DOHH2 (cell line): ENCODE results near the gene TTC9B.

Experiments used
- H3F3A ChIP-seq: fragments of 200-600 bp; sonication (generic), shearing (Covaris generic); 2 replicates; pipeline ENCODE4 v1.6.0; 2016; ENCODE audit warnings: antibody characterized with exemption, mild to moderate bottlenecking; ENCODE audit not compliant: control insufficient read depth, insufficient read depth
- H3K27ac ChIP-seq: fragments of 200-600 bp; sonication (generic); 2 replicates; pipeline ENCODE4 v1.5.1; 2014; ENCODE audit warnings: low read depth, mild to moderate bottlenecking, low read length, moderate library complexity
- H3K27me3 ChIP-seq: fragments of 200-600 bp; sonication (generic); 2 replicates; pipeline ENCODE4 v1.6.1; 2014; ENCODE audit warnings: mild to moderate bottlenecking, low read length, mixed read lengths; ENCODE audit not compliant: control insufficient read depth
- H3K36me3 ChIP-seq: fragments of 200-600 bp; sonication (generic); 2 replicates; pipeline ENCODE4 v1.6.1; 2014; ENCODE audit warnings: mild to moderate bottlenecking, low read length, moderate library complexity, mixed read lengths; ENCODE audit not compliant: control insufficient read depth
- H3K4me1 ChIP-seq: fragments of 200-600 bp; sonication (generic); 2 replicates; pipeline ENCODE4 v1.6.1; 2014; ENCODE audit warnings: mild to moderate bottlenecking, low read length, mixed read lengths; ENCODE audit not compliant: control insufficient read depth
- H3K4me2 ChIP-seq: fragments of 200-600 bp; sonication (generic); 2 replicates; pipeline ENCODE4 v1.6.0; 2014; ENCODE audit warnings: mild to moderate bottlenecking, low read length, moderate library complexity
- H3K4me3 ChIP-seq: fragments of 200-600 bp; sonication (generic); 2 replicates; pipeline ENCODE4 v1.5.1; 2014; ENCODE audit warnings: mild to moderate bottlenecking, low read length, mixed read lengths
- H3K79me2 ChIP-seq: fragments of 200-600 bp; sonication (generic); 2 replicates; pipeline ENCODE4 v1.6.1; 2014; ENCODE audit warnings: mild to moderate bottlenecking, low read length, mixed read lengths; ENCODE audit not compliant: control insufficient read depth
- H3K9me2 ChIP-seq: fragments of 200-600 bp; sonication (generic); replicated peaks from 2 replicates; pipeline ENCODE4 v1.6.1; 2014; ENCODE audit warnings: mild to moderate bottlenecking, low read length, mixed read lengths; ENCODE audit not compliant: control insufficient read depth
- H3K9me3 ChIP-seq: fragments of 200-600 bp; sonication (generic); 2 replicates; pipeline ENCODE4 v1.6.1; 2014; ENCODE audit warnings: antibody characterized with exemption, low read length, mixed read lengths; ENCODE audit not compliant: control insufficient read depth, insufficient read depth
- H4K20me1 ChIP-seq: fragments of 200-600 bp; sonication (generic); 2 replicates; pipeline ENCODE4 v1.6.0; 2014; ENCODE audit warnings: low read depth, mild to moderate bottlenecking, antibody characterized with exemption, low read length, moderate library complexity; ENCODE audit not compliant: control insufficient read depth, insufficient read depth
- CTCF ChIP-seq: fragments of 200-600 bp; sonication (generic); IDR thresholded peaks from one replicate; pipeline ENCODE4 v1.5.1; 2014; ENCODE audit warnings: antibody characterized with exemption, mild to moderate bottlenecking, low read depth, low read length; ENCODE audit not compliant: poor library complexity, severe bottlenecking
- EZH2phosphoT487 ChIP-seq: fragments of 200-600 bp; sonication (generic); IDR thresholded peaks from 2 replicates; pipeline ENCODE4 v1.6.1; 2017; ENCODE audit warnings: borderline replicate concordance, mild to moderate bottlenecking, antibody characterized with exemption, low read length, moderate library complexity, mixed read lengths

TTC9B gene

DNA sequence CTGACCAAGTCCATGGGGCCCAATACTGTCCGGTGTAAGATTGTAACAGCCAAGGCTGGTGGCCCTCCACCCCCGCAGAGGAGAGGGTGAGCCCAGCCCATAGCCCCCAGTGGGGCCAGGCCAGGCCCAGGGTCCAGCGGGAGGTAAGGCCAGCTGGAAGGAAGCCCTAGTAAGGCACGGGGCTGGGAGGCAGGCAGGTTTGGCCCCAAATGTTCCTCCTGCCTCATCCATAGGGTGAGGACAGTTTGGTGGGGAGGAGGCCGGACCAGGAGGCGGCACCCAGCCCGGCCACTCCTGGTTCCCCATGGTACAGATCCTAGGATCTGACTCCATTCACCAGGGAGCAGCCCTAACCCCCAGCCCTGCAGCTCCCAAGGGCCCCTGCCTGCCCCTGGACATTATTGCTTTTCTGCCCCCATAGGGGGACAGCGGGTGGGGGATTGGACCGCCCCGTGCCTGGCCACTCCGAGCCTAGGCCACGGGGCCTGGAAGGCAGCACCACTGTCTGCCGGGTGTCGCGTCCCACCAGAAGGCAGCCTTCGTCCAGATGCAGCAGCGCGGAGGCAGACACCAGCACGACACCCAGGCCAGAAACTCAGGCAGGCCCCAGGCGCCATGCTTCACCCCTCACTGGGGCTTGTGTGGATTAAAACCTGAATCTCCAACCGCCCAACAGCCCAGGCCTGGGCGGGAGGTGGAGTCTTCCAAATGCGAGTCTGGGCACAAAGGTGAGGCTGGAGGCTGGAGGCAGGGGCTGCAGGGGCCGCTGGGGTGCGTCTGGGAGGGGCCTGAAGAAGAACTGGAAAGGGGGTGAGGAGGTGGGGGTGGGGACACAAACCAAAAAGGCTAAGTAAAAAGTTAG, 15.0 kb upstream of the TTC9B start:
- H3K9me2 ChIP-seq: no peaks in the 10 kb centered on the region

GRCh38 chr19:40232479-40232878, 14.3 kb upstream of the TTC9B start:
- no peaks in the 10 kb centered on the region for H3K79me2 ChIP-seq
- 0 out of 2 replicates have a peak, but pooled peaks cover 4% of the 10 kb centered on the region for H4K20me1 ChIP-seq
- TF ChIP-seq EZH2phosphoT487 (no peak), CTCF (no peak)
- no peaks in the 10 kb centered on the region for H3K9me3 ChIP-seq
- no peaks in the 10 kb centered on the region for H3K4me1 ChIP-seq
- peaks cover 5% of the 10 kb centered on the region; the same call in 1 of the 2 replicates for H3F3A ChIP-seq
- no peaks in the 10 kb centered on the region for H3K9me2 ChIP-seq
- H3K27ac ChIP-seq: no peak overlapping the region
- H3K4me2 ChIP-seq: no peak overlapping the region
- no peaks in the 10 kb centered on the region for H3K27me3 ChIP-seq
- H3K36me3 ChIP-seq: peaks cover 18% of the 10 kb centered on the region; the same call in 1 of the 2 replicates
- no peak overlapping the region for H3K4me3 ChIP-seq

More for the DNA sequence above, 15.0 kb upstream of the TTC9B start:
- Histone ChIP-seq H3K4me1 (no peaks in the 10 kb centered on the region), H4K20me1 (0 out of 2 replicates have a peak, but pooled peaks cover 4% of the 10 kb centered on the region), H3K27me3 (no peaks in the 10 kb centered on the region), H3K4me2 (no peak overlapping the region), H3K36me3 (peaks cover 23% of the 10 kb centered on the region; the same call in 1 of the 2 replicates), H3K4me3 (no peak overlapping the region), H3K27ac (no peak overlapping the region), H3F3A (peaks cover 5% of the 10 kb centered on the region; the same call in 1 of the 2 replicates), H3K9me3 (no peaks in the 10 kb centered on the region), H3K79me2 (no peaks in the 10 kb centered on the region)
- no peak for TF ChIP-seq CTCF
- TF ChIP-seq EZH2phosphoT487: no peak

DNA sequence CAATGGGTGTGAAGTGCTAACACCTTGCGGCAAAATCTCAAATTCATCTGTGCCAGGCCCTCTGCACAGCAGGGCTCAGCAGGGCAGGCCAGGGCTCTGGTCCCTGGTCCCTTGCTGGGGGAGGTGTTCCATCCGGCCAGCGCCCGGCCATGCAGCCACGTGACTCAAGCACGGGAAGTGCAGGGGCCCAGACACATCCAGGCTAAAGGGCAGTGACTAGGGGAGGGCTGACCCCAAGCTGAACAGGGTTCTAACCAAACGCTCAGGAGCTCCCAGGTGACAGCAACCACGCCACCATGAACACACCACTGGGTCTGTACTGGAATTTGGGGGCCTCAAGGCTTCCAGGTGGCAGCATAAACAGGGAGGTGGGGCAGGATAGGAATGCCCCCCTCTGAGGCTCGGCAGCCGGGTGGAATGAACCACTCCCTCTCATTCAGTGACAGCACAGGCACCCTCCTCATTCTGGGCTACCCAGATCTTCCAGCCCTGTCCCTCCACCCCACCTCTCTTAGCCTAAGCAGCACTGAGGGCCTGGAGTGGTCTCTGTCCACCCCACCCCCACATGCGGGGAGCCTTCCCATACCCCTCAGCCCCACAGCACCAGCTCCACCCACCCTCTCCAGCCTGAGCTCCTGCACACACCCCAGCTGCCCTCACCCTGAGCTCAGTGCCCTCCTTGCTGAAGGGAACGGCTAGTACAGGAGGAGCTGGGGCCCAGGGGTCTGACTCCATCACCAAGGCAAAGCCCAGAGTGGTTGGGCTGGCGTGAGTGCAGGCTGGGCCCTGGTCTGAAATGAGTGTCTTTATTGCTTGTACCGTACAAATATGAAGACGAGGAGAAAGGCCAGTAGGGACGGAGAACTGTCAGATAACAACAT, 13.6 kb upstream of the TTC9B start:
- no peaks in the 10 kb centered on the region for H3K9me3 ChIP-seq
- TF ChIP-seq EZH2phosphoT487: no peak
- no peak for TF ChIP-seq CTCF
- peaks cover 5% of the 10 kb centered on the region; the same call in 1 of the 2 replicates for H3F3A ChIP-seq
- no peaks in the 10 kb centered on the region for H3K4me1 ChIP-seq
- H3K79me2 ChIP-seq: no peaks in the 10 kb centered on the region
- H3K27ac ChIP-seq: no peak overlapping the region
- peaks cover 15% of the 10 kb centered on the region; the same call in 1 of the 2 replicates for H3K36me3 ChIP-seq
- no peaks in the 10 kb centered on the region for H3K27me3 ChIP-seq
- no peak overlapping the region for H3K4me3 ChIP-seq
- H3K4me2 ChIP-seq: no peak overlapping the region
- 0 out of 2 replicates have a peak, but pooled peaks cover 4% of the 10 kb centered on the region for H4K20me1 ChIP-seq
- H3K9me2 ChIP-seq: no peaks in the 10 kb centered on the region
